CD14-positive monocyte (primary cell): ENCODE results near the gene ARHGAP15. TPM values are rescaled to one million over a fixed set of nuclear protein-coding genes. Genes with fewer than 3 reads are reported as not detected.

ENCODE experiments used
- DNase-seq, 3 donors: peaks; one replicate each; pipeline ENCODE4 v3.0.0-alpha.2; 2011 to 2022
- H2AFZ ChIP-seq: 2 replicates; pipeline ENCODE4 v1.6.0; 2012; ENCODE audit warnings: mild to moderate bottlenecking, low read depth, low read length, inconsistent platforms; ENCODE audit not compliant: insufficient read depth, poor library complexity, severe bottlenecking
- H3K27ac ChIP-seq, 2 donors: 1 replicate in 1 of 2; 2 replicates in 1 of 2; pipeline ENCODE4 v1.5.1; 2012 to 2013; ENCODE audit warnings: low read length in 2 of 2, control low read depth in 1 of 2, inconsistent platforms in 1 of 2, low read depth in 1 of 2, mild to moderate bottlenecking in 1 of 2
- H3K27me3 ChIP-seq, 2 donors: one replicate each; pipeline versions ENCODE4 v1.6.0 to v1.6.1; 2011 to 2013; ENCODE audit warnings: low read length in 2 of 2; ENCODE audit not compliant: control insufficient read depth in 2 of 2, insufficient read depth in 2 of 2
- H3K36me3 ChIP-seq, 2 donors: replicated peaks in 1 of 2; 1 replicate in 1 of 2; 2 replicates in 1 of 2; pipeline versions ENCODE4 v1.5.1 to v1.6.1; 2012 to 2013; ENCODE audit warnings: low read length in 2 of 2, control low read depth in 1 of 2, inconsistent platforms in 1 of 2, mild to moderate bottlenecking in 1 of 2; ENCODE audit not compliant: insufficient read depth in 2 of 2, control insufficient read depth in 1 of 2
- H3K4me1 ChIP-seq, 2 donors: 1 replicate in 1 of 2; 2 replicates in 1 of 2; pipeline versions ENCODE4 v1.5.1 to v1.6.1; 2012 to 2013; ENCODE audit warnings: low read length in 2 of 2, control low read depth in 1 of 2, inconsistent platforms in 1 of 2, mild to moderate bottlenecking in 1 of 2, moderate library complexity in 1 of 2; ENCODE audit not compliant: insufficient read depth in 2 of 2, control insufficient read depth in 1 of 2
- H3K4me2 ChIP-seq: replicated peaks from 2 replicates; pipeline ENCODE3; 2012; ENCODE audit warnings: low read length, moderate library complexity, mild to moderate bottlenecking; ENCODE audit not compliant: poor library complexity, severe bottlenecking; ENCODE audit errors: extremely low read depth
- H3K4me3 ChIP-seq, 3 experiments: fragments of 200-600 bp in 1 of 3; sonication (generic) in 1 of 3; replicated peaks in 1 of 3; 1 replicate in 2 of 3; 2 replicates in 1 of 3; pipeline ENCODE4 v1.5.1; 2011 to 2013; ENCODE audit warnings: low read length in 3 of 3, mild to moderate bottlenecking in 3 of 3, control low read depth in 2 of 3, low read depth in 2 of 3, inconsistent platforms in 1 of 3, moderate library complexity in 1 of 3
- H3K79me2 ChIP-seq: 2 replicates; pipeline ENCODE4 v1.6.0; 2012; ENCODE audit warnings: mild to moderate bottlenecking, control low read depth, inconsistent platforms, low read length, moderate library complexity; ENCODE audit not compliant: insufficient read depth
- H3K9ac ChIP-seq: 2 replicates; pipeline ENCODE4 v1.6.0; 2017; ENCODE audit warnings: low read length, mild to moderate bottlenecking; ENCODE audit not compliant: insufficient read depth, poor library complexity, severe bottlenecking
- H3K9me3 ChIP-seq, 2 donors: replicated peaks in 1 of 2; 1 replicate in 1 of 2; 2 replicates in 1 of 2; pipeline versions ENCODE4 v1.5.1 to v1.6.1; 2012 to 2013; ENCODE audit warnings: low read length in 2 of 2, control low read depth in 1 of 2; ENCODE audit not compliant: control insufficient read depth in 1 of 2, insufficient read depth in 1 of 2
- H4K20me1 ChIP-seq: 2 replicates; pipeline ENCODE4 v1.6.0; 2012; ENCODE audit warnings: mild to moderate bottlenecking, low read length, control low read depth, moderate library complexity; ENCODE audit not compliant: insufficient read depth
- H3K27ac Mint-ChIP-seq, 7 donors: one replicate each; pipeline ENCODE4 v1.8.0; 2020; ENCODE audit warnings: mild to moderate bottlenecking in 7 of 7, mixed read lengths in 7 of 7, moderate library complexity in 6 of 7, inconsistent platforms in 2 of 7
- H3K27me3 Mint-ChIP-seq, 3 donors: one replicate each; pipeline ENCODE4 v1.8.0; 2021 to 2022; ENCODE audit warnings: low read depth in 3 of 3, mild to moderate bottlenecking in 3 of 3, mixed read lengths in 3 of 3, moderate library complexity in 3 of 3, inconsistent platforms in 1 of 3
- H3K36me3 Mint-ChIP-seq, 2 donors: one replicate each; pipeline ENCODE4 v1.8.0; 2020; ENCODE audit warnings: mixed read lengths in 2 of 2, inconsistent platforms in 1 of 2, mild to moderate bottlenecking in 1 of 2
- H3K4me1 Mint-ChIP-seq: one replicate; pipeline ENCODE4 v1.8.0; 2020; ENCODE audit warnings: mild to moderate bottlenecking, mixed read lengths
- H3K4me3 Mint-ChIP-seq, 2 donors: one replicate each; pipeline ENCODE4 v1.8.0; 2020; ENCODE audit warnings: mild to moderate bottlenecking in 2 of 2, mixed read lengths in 2 of 2, moderate library complexity in 1 of 2
- H3K9me3 Mint-ChIP-seq, 7 donors: one replicate each; pipeline ENCODE4 v1.8.0; 2020 to 2022; ENCODE audit warnings: mixed read lengths in 7 of 7, mild to moderate bottlenecking in 6 of 7, moderate library complexity in 6 of 7, inconsistent platforms in 2 of 7
- CTCF ChIP-seq: fragments of 200-600 bp; IDR thresholded peaks from one replicate; pipeline ENCODE4 v1.8.0; 2022; ENCODE audit warnings: antibody characterized with exemption, mild to moderate bottlenecking
- WGBS: methylation state at CpG from one replicate; pipeline ENCODE4 v1.1.5; 2013; ENCODE audit warnings: missing lambda C conversion rate; ENCODE audit not compliant: insufficient coverage; 5-methylcytosine and 5-hydroxymethylcytosine counted together
- intact Hi-C, 2 donors: fragments of 100-400 bp; cut with micrococcal nuclease; formaldehyde crosslinking; loops; one replicate each; pipeline versions ENCODE4 v1.15.0 to v1.15.1; 2023
- polyA plus RNA-seq, 3 donors: library from polyadenylated mRNA; depleted of rRNA in 1 of 3; unstranded in 2 of 3; stranded (reverse) in 1 of 3; fragments of 300-500 nt in 2 of 3; fragments of >200 nt in 1 of 3; fragmentation: Illumina TruSeq in 2 of 3; gene quantifications; 1 replicate in 2 of 3; 2 replicates in 1 of 3; pipeline ENCODE4 v1.2.3, GENCODE V29; 2012 to 2021

ARHGAP15 gene
- polyA plus RNA-seq, 3 donors = 35.4 to 50.9 (median 50.7) TPM

GRCh38 chr2:143264851-143265250 lies 135.6 kb downstream of the ARHGAP15 start:
- Histone ChIP-seq H3K4me2 (no peak overlapping the region), H3K79me2 (peaks cover 61% of the 10 kb centered on the region)
- H3K27ac Mint-ChIP-seq = no peak overlapping the region

GRCh38 chr2:143279672-143280071 lies 150.5 kb downstream of the ARHGAP15 start:
- no peak overlapping the region for H2AFZ ChIP-seq
- DNase-seq = no peak
- Mint-ChIP-seq H3K27me3 (no peaks in the 10 kb centered on the region), H3K4me1 (no peaks in the 10 kb centered on the region), H3K9me3 (no peaks in the 10 kb centered on the region), H3K36me3 (peaks cover 11 to 12% of the 10 kb centered on the region in 2 donors), H3K4me3 (no peak overlapping the region), H3K27ac (peak overlapping the region in 1 of 7 donors; percentile 76)
- H3K9me3 ChIP-seq = no peaks in the 10 kb centered on the region
- H3K9ac ChIP-seq = no peak overlapping the region
- peak overlapping the region in 1 of 2 donors; percentile 32 for H3K27ac ChIP-seq
- peaks cover 9% of the 10 kb centered on the region for H4K20me1 ChIP-seq
- H3K36me3 ChIP-seq = peaks cover 0 to 9% of the 10 kb centered on the region in 2 donors
- H3K4me2 ChIP-seq = no peak overlapping the region
- H3K4me1 ChIP-seq = no peaks in the 10 kb centered on the region
- H3K27me3 ChIP-seq = no peaks in the 10 kb centered on the region
- intact Hi-C loops = no loop called here
- H3K79me2 ChIP-seq = peaks cover 2% of the 10 kb centered on the region
- no peak overlapping the region for H3K4me3 ChIP-seq
- no peak for TF ChIP-seq CTCF

More at GRCh38 chr2:143264851-143265250, 135.6 kb downstream of the ARHGAP15 start:
- no peak overlapping the region for H3K4me3 ChIP-seq
- H3K27ac ChIP-seq = no peak overlapping the region
- H3K27me3 ChIP-seq = no peaks in the 10 kb centered on the region
- DNase-seq = no peak
- H3K9me3 ChIP-seq = no peaks in the 10 kb centered on the region
- intact Hi-C loops = loop anchor here in 1 of 2 donors (10.0 kb wide), 1 partner anchor 230 kb away; no protein-coding TSS in a partner anchor
- peaks cover 24% of the 10 kb centered on the region for H3K4me1 Mint-ChIP-seq
- no peak overlapping the region for H3K9ac ChIP-seq
- H3K36me3 Mint-ChIP-seq = peaks cover 3 to 12% of the 10 kb centered on the region in 2 donors
- H2AFZ ChIP-seq = no peak overlapping the region
- 100% methylated on average over 1 of the region's 2 CpGs for WGBS
- H4K20me1 ChIP-seq = peaks cover 14% of the 10 kb centered on the region
- no peak overlapping the region for H3K4me3 Mint-ChIP-seq
- H3K9me3 Mint-ChIP-seq = peaks cover 0 to 2% (median 0%) of the 10 kb centered on the region in 7 donors
- peaks cover 2 to 7% of the 10 kb centered on the region in 2 donors for H3K36me3 ChIP-seq
- H3K4me1 ChIP-seq = peaks cover 28 to 30% of the 10 kb centered on the region in 2 donors
- no peak for TF ChIP-seq CTCF
- H3K27me3 Mint-ChIP-seq = peaks cover 0 to 2% (median 0%) of the 10 kb centered on the region in 3 donors
